ENCODE data around the gene MAP3K20. TPM values are rescaled to one million over a fixed set of nuclear protein-coding genes. Genes with fewer than 3 reads are reported as not detected.
"Not testable (repeated sequence)": the region's sequence is repeated elsewhere in the genome, so short reads cannot be mapped to it uniquely, and the experiment has no call there.

MAP3K20 gene
- total RNA-seq, 2 experiments from 2014 or later = 13.7 to 15.2 TPM

DNA sequence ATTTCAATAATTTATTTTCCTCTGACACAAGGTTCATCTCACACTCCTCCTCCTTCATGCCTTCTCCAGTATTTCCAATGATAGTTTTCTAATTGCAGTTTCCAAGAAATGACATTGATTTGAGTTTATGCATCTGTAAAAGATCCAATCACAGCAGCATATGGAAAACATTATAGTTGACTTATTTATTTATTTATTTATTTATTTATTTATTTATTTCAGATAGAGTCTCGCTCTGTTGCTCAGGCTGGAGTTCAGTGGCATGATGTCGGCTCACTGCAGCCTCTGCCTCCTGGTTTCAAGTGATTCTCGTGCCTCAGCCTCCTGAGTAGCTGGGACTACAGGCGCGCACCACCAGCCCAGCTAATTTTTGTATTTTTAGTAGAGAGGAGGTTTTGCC, 52.5 kb downstream of the MAP3K20 start:
- Mint-ChIP-seq H3K27me3 (peaks cover 32% of the 10 kb centered on the region), H3K4me1 (peaks cover 11% of the 10 kb centered on the region)
- CTCF ChIA-PET = interaction anchor here (0.9 kb wide), 1 partner anchor 127 kb away, joined by 4 read pairs; no protein-coding TSS in a partner anchor
- H3K27ac Mint-ChIP-seq; POLR2A ChIA-PET; H3K4me3 Mint-ChIP-seq; H3K9me3 Mint-ChIP-seq; H3K36me3 Mint-ChIP-seq (ENCODE audit: low read depth); DNase-seq: not testable (repeated sequence)

DNA sequence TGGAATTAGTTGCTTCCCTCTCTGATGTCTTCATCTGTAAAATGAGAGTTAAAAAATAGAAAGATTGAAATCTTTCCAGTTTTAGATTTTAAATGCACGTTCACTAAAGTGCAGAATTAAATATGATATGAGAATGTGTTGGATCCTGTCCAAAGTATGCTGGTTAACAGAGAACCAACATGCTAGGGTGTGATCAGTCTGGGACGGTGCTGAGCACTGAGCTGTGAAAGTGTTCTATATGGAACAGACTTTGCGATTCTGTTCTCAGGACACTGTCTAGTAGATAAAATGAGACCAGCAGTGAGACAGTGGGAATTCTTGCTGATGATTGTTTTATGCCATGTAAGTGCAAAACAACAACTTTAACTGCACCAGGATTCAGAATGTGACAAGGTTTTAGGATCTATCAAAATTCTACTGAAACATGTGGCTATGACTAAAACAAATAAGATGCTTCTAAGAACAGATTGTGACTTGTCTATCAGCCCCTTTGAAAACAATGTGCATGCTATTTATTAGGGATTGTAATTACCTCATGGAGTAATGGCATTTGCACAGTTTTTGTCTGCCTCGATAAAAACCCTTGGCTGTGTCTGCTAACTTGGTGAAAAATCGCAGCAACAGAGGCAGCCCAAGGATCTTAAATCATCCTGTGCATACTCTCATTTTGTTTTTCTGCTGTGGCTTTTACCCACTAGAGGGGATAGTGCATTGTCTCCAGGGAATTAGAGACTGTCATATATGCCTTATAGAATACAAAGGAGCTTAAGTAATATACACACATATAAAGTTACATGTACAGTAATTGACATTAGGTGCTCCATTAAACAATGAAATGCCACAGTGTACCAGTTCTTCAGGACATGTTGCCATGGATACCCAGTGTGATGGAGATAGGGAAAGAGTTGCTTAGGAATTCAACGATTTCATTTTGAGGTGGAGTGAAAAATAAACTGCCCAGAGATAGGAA, 55.1 kb downstream of the MAP3K20 start:
- no peak for DNase-seq
- H3K27ac Mint-ChIP-seq = no peak overlapping the region
- ChIA-PET POLR2A (no interaction called here), CTCF (no interaction called here)
- no peak overlapping the region for H3K4me3 Mint-ChIP-seq
- peaks cover 30% of the 10 kb centered on the region for H3K4me1 Mint-ChIP-seq
- peaks cover 43% of the 10 kb centered on the region for H3K27me3 Mint-ChIP-seq
- H3K36me3 Mint-ChIP-seq (ENCODE audit: low read depth) = peaks cover 4% of the 10 kb centered on the region
- no peaks in the 10 kb centered on the region for H3K9me3 Mint-ChIP-seq

- no peak overlapping the region for H3K4me3 Mint-ChIP-seq
- no peaks in the 10 kb centered on the region for H3K9me3 Mint-ChIP-seq
- peaks cover 44% of the 10 kb centered on the region for H3K4me1 Mint-ChIP-seq
- CTCF ChIA-PET = no interaction called here
- H3K36me3 Mint-ChIP-seq (ENCODE audit: low read depth) = peaks cover 4% of the 10 kb centered on the region
- H3K27me3 Mint-ChIP-seq = peaks cover 52% of the 10 kb centered on the region
- no peak overlapping the region for H3K27ac Mint-ChIP-seq
- DNase-seq = no peak
- POLR2A ChIA-PET = interaction anchor here (1.5 kb wide), 1 partner anchor 18 kb away, joined by 6 read pairs; no protein-coding TSS in a partner anchor
Measured at GRCh38 chr2:173132531-173132930, 56.9 kb downstream of the MAP3K20 start.

- peak; percentile 20 for DNase-seq
- peaks cover 46% of the 10 kb centered on the region for H3K27me3 Mint-ChIP-seq
- H3K4me3 Mint-ChIP-seq = no peak overlapping the region
- peaks cover 46% of the 10 kb centered on the region for H3K4me1 Mint-ChIP-seq
- H3K9me3 Mint-ChIP-seq = no peaks in the 10 kb centered on the region
- H3K27ac Mint-ChIP-seq = no peak overlapping the region
- CTCF ChIA-PET = interaction anchor here (1.7 kb wide), 1 partner anchor 58 kb away, joined by 3 read pairs; no protein-coding TSS in a partner anchor
- no peaks in the 10 kb centered on the region for H3K36me3 Mint-ChIP-seq (ENCODE audit: low read depth)
- POLR2A ChIA-PET = no interaction called here
Measured at GRCh38 chr2:173134703-173135102, 59.1 kb downstream of the MAP3K20 start.

- H3K9me3 Mint-ChIP-seq = no peaks in the 10 kb centered on the region
- peaks cover 46% of the 10 kb centered on the region for H3K4me1 Mint-ChIP-seq
- H3K27me3 Mint-ChIP-seq = peaks cover 39% of the 10 kb centered on the region
- no peak overlapping the region for H3K4me3 Mint-ChIP-seq
- CTCF ChIA-PET = interaction anchor here (1.0 kb wide), 1 partner anchor 74 kb away, joined by 3 read pairs; no protein-coding TSS in a partner anchor
- POLR2A ChIA-PET = interaction anchor here (0.5 kb wide), 1 partner anchor 22 kb away, joined by 3 read pairs; no protein-coding TSS in a partner anchor
- H3K36me3 Mint-ChIP-seq (ENCODE audit: low read depth) = peaks cover 3% of the 10 kb centered on the region
- no peak overlapping the region for H3K27ac Mint-ChIP-seq
- DNase-seq = no peak
Measured at GRCh38 chr2:173136067-173136466, 60.4 kb downstream of the MAP3K20 start.

DNA sequence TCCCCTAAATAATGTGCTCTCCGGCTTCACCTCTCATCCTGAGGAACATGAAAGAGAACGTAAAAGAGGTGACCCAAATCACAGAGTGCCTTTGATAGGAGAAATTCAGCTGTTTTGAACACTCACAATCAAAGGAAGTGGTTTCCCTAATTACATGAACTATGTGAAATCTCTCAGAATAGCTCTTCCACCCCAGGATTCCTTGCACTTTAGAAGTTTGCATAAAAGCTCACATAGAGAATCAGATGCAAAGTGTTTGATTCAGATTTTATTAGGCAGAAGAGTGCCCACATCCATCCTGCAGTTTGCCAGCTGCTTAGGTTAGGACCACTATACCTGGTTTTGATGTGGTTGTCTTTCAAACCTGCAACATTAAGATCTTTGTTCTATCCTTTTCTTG, 61.0 kb downstream of the MAP3K20 start:
- H3K4me1 Mint-ChIP-seq = peaks cover 46% of the 10 kb centered on the region
- POLR2A ChIA-PET = no interaction called here
- no peaks in the 10 kb centered on the region for H3K9me3 Mint-ChIP-seq
- no peak overlapping the region for H3K4me3 Mint-ChIP-seq
- CTCF ChIA-PET = interaction anchor here (1.0 kb wide), 1 partner anchor 73 kb away, joined by 3 read pairs; no protein-coding TSS in a partner anchor
- DNase-seq = no peak
- peaks cover 7% of the 10 kb centered on the region for H3K36me3 Mint-ChIP-seq (ENCODE audit: low read depth)
- H3K27me3 Mint-ChIP-seq = peaks cover 34% of the 10 kb centered on the region
- H3K27ac Mint-ChIP-seq = no peak overlapping the region

DNA sequence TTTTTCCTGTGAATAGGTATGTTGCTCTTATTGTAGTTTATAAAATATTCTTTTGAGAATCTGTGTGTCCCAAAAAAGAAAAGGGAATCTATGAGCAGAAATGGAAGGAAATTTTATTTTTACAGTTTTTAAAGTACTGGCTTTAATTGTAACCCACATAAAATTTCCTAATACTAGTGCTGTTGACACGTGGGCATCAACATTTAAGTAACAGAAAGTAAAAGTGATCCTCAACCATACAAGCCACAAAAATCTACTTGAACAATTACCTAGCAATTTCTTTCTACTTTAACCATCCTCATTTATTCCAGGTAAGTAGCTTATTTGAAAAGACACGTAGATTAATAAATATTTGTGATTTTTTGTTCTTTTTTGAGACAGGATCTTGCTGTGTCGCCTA, 62.0 kb downstream of the MAP3K20 start:
- CTCF ChIA-PET = no interaction called here
- POLR2A ChIA-PET = interaction anchor here (1.3 kb wide), 1 partner anchor 14 kb away, joined by 6 read pairs; no protein-coding TSS in a partner anchor
- Mint-ChIP-seq H3K27ac (no peak overlapping the region), H3K27me3 (peaks cover 25% of the 10 kb centered on the region), H3K36me3 (ENCODE audit: low read depth) (peaks cover 12% of the 10 kb centered on the region), H3K9me3 (no peaks in the 10 kb centered on the region), H3K4me3 (no peak overlapping the region), H3K4me1 (peaks cover 38% of the 10 kb centered on the region)
- no peak for DNase-seq

- ChIA-PET CTCF (no interaction called here), POLR2A (interaction anchor here (1.3 kb wide), 1 partner anchor 12 kb away, joined by 6 read pairs; no protein-coding TSS in a partner anchor)
- Mint-ChIP-seq H3K36me3 (ENCODE audit: low read depth) (peaks cover 12% of the 10 kb centered on the region), H3K9me3 (no peaks in the 10 kb centered on the region), H3K4me3 (no peak overlapping the region), H3K27me3 (peaks cover 25% of the 10 kb centered on the region), H3K4me1 (peaks cover 31% of the 10 kb centered on the region), H3K27ac (no peak overlapping the region)
- no peak for DNase-seq
Measured at GRCh38 chr2:173138962-173139361, 63.3 kb downstream of the MAP3K20 start.

DNA sequence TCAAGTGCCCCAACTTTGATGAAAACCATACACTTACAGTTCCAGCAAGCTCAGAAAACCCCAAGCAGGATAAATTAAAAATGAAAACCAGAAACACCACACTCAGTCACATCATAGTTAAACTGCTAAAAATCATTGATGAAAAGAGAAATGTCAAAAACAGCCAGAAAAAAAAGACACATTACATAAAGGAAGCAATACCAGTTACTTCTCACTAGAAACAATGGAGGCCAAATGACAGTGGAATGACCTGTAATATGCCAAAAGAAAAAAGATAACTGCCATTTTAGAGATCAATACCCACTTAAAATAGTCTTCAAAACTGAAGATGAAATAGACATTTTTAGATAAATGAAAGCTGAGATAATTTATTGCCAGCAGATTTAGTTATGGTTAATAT, 66.0 kb downstream of the MAP3K20 start:
- no peaks in the 10 kb centered on the region for H3K9me3 Mint-ChIP-seq
- peaks cover 17% of the 10 kb centered on the region for H3K4me1 Mint-ChIP-seq
- H3K27ac Mint-ChIP-seq = no peak overlapping the region
- H3K36me3 Mint-ChIP-seq (ENCODE audit: low read depth) = peaks cover 12% of the 10 kb centered on the region
- ChIA-PET CTCF (no interaction called here), POLR2A (no interaction called here)
- no peak overlapping the region for H3K4me3 Mint-ChIP-seq
- DNase-seq = no peak
- H3K27me3 Mint-ChIP-seq = peaks cover 12% of the 10 kb centered on the region

DNA sequence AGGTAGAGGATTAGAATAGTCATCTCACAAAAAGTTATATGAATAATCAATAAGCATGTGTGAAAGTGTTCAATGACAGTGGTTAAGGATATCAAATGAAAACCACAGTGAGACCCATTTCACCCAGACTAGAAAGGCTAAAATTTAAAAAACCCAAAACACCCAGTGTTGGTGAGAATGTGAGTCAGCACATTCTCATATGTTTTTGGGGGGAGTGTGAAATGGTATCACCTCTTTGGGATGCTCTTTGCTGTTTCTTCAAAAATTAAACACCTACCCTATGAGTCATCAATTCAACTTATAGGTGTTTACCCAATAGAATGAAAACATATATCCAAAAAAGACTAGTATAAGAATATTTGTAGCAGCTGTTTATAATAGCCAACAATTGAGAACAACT, 69.8 kb downstream of the MAP3K20 start:
- Mint-ChIP-seq H3K27ac (no peak overlapping the region), H3K9me3 (no peaks in the 10 kb centered on the region), H3K27me3 (peaks cover 4% of the 10 kb centered on the region), H3K4me3 (no peak overlapping the region), H3K36me3 (ENCODE audit: low read depth) (peaks cover 14% of the 10 kb centered on the region), H3K4me1 (peaks cover 24% of the 10 kb centered on the region)
- ChIA-PET CTCF (no interaction called here), POLR2A (interaction anchor here (0.7 kb wide), 1 partner anchor 1107 kb away, joined by 3 read pairs; no protein-coding TSS in a partner anchor)
- no peak for DNase-seq

DNA sequence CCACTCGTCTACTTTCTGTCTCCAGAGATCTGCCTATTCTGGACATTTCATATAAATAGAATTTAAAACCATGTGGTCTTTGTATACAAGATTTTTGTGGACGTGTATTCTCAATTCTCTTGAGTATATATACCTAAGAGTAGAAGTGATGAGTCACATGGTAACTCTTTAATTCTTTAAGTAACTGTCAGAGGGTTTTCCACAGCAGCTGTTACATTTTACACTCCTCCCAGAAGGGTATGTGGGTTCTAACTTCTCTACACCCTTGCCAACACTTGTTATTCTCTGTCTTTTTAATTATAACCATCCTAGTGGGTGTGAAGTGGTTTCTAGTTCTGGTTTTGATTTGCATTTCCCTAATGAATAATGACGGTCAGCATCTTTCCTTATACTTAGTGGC, 70.9 kb downstream of the MAP3K20 start:
- no peak overlapping the region for H3K27ac Mint-ChIP-seq
- H3K27me3 Mint-ChIP-seq = peaks cover 4% of the 10 kb centered on the region
- no peaks in the 10 kb centered on the region for H3K9me3 Mint-ChIP-seq
- ChIA-PET CTCF (no interaction called here), POLR2A (no interaction called here)
- H3K36me3 Mint-ChIP-seq (ENCODE audit: low read depth) = peaks cover 7% of the 10 kb centered on the region
- H3K4me3 Mint-ChIP-seq = no peak overlapping the region
- peaks cover 29% of the 10 kb centered on the region for H3K4me1 Mint-ChIP-seq
- no peak for DNase-seq

GRCh38 chr2:173148520-173148919, 72.9 kb downstream of the MAP3K20 start:
- Mint-ChIP-seq H3K36me3 (ENCODE audit: low read depth) (peaks cover 3% of the 10 kb centered on the region), H3K27me3 (peaks cover 3% of the 10 kb centered on the region), H3K27ac (no peak overlapping the region), H3K9me3 (no peaks in the 10 kb centered on the region), H3K4me3 (no peak overlapping the region), H3K4me1 (peaks cover 37% of the 10 kb centered on the region)
- ChIA-PET CTCF (no interaction called here), POLR2A (no interaction called here)
- DNase-seq = no peak

DNA sequence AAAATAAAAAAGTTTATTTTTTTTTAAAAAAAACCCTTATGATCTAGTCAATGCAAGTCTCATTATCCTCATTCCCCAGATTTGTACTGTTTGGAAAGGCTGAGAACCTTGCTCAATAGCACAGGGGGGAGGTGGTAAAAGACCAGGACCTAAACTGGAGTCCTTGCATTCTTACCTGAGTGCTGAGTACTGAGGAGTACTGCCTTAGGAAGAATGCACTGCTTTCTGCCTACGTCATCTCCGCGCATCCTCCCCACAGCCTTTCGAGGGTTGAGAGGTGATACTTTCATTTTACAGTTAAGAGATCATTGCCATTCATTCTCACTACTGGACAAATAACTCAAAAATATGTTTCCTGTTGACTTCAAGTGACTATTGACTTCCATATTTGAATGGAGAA, 73.8 kb downstream of the MAP3K20 start:
- no peaks in the 10 kb centered on the region for H3K9me3 Mint-ChIP-seq
- H3K36me3 Mint-ChIP-seq (ENCODE audit: low read depth) = peaks cover 3% of the 10 kb centered on the region
- peaks cover 3% of the 10 kb centered on the region for H3K27me3 Mint-ChIP-seq
- H3K4me3 Mint-ChIP-seq = no peak overlapping the region
- peak; percentile 76 for DNase-seq
- ChIA-PET CTCF (no interaction called here), POLR2A (interaction anchor here (2.8 kb wide), 1 partner anchor 17 kb away, joined by 6 read pairs; no protein-coding TSS in a partner anchor)
- peak overlapping the region; percentile 75 for H3K27ac Mint-ChIP-seq
- H3K4me1 Mint-ChIP-seq = peaks cover 37% of the 10 kb centered on the region
